Coronary artery (tissue), 2 donors: Measurements from ENCODE around the gene GFRA1.
A peak's percentile ranks its signal among the peaks of the same experiment; 100 is the strongest.

Experiments
- DNase-seq: peaks from one replicate; pipeline ENCODE4 v3.0.0-alpha.2; 2017; ENCODE audit warnings: low spot score
- H3K27ac ChIP-seq, 2 donors: fragments of 200-600 bp; sonication (generic); one replicate each; pipeline ENCODE4 v1.5.1; 2016 to 2019
- H3K4me3 ChIP-seq: fragments of 200-600 bp; sonication (generic); 2 replicates; pipeline ENCODE4 v1.5.1; 2016; ENCODE audit warnings: mild to moderate bottlenecking, moderate library complexity
- TF ChIP-seq, protein P1 (sequence below): fragments of 200-600 bp; sonication (generic); IDR thresholded peaks from one replicate; pipeline ENCODE4 v1.5.1; 2019; ENCODE audit warnings: antibody characterized with exemption

GFRA1 gene

DNA sequence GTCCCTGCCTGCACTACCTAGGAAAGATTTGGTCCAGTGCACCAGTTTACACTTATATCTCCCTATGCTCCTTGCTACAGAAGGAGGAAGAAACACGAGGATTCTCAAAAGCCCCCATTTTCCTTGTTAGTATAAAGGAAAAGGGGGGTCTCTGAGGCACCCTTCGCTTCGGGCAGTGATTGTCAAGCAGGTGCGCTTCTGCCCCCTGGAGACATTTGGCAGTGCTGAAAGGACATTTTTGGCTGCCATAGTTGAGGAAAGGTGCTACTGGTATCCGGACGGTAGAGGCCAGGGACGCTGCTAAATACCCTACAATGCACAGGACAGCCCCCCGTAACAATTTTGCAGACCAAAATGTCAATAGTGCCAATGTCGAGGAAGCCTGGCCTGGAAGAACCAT lies 193.7 kb downstream of the GFRA1 start:
- peak; percentile 14 for DNase-seq
- Histone ChIP-seq H3K4me3 (no peak overlapping the region), H3K27ac (no peak overlapping the region)
- TF ChIP-seq, protein P1, sequence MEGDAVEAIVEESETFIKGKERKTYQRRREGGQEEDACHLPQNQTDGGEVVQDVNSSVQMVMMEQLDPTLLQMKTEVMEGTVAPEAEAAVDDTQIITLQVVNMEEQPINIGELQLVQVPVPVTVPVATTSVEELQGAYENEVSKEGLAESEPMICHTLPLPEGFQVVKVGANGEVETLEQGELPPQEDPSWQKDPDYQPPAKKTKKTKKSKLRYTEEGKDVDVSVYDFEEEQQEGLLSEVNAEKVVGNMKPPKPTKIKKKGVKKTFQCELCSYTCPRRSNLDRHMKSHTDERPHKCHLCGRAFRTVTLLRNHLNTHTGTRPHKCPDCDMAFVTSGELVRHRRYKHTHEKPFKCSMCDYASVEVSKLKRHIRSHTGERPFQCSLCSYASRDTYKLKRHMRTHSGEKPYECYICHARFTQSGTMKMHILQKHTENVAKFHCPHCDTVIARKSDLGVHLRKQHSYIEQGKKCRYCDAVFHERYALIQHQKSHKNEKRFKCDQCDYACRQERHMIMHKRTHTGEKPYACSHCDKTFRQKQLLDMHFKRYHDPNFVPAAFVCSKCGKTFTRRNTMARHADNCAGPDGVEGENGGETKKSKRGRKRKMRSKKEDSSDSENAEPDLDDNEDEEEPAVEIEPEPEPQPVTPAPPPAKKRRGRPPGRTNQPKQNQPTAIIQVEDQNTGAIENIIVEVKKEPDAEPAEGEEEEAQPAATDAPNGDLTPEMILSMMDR = no peak

DNA sequence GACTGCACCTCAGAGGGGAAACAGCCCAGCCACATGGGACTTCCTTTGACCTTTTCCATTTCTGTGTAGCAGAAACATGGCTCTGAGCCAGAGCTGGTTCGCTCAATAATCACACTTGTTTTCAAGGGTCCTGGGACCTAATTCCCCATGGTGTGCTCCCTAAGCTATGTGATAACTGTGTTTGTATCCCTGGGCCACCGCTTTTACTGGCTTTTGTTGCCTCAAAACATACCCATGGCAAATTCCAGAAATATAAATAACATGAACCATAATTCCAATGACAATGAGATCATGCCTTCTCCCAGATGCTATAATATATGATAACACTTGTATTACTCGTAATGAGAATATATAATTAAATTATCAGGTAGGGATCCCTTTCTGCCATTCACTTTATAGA lies 196.4 kb downstream of the GFRA1 start:
- TF ChIP-seq, protein P1 = no peak
- Histone ChIP-seq H3K4me3 (no peak overlapping the region), H3K27ac (no peak overlapping the region)
- DNase-seq = peak; percentile 21

DNA sequence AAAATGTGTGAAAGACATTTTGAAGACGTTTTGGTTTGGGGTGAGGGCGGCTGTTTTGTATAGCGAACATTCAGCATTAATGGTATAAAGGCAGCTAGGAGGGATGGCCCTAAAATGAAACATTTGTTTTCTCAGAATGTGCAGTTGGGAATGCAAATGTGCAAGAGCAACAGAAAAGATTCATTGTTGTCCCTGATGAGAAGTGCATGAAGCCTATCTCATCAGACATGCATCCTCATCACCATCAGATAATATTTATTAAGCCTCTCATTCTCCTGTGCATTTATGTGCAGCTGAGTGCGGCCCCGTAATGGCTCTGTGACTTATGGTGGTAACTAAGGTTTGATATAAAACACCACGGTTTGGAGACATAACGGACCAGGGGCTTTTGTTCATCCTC lies 199.5 kb downstream of the GFRA1 start:
- Histone ChIP-seq H3K4me3 (no peak overlapping the region), H3K27ac (no peak overlapping the region)
- TF ChIP-seq, protein P1 = no peak
- DNase-seq = no peak

GRCh38 chr10:116073001-116073400 lies 200.0 kb downstream of the GFRA1 start:
- no peak overlapping the region for H3K4me3 ChIP-seq
- H3K27ac ChIP-seq = no peak overlapping the region
- DNase-seq = no peak
- TF ChIP-seq, protein P1 = no peak

DNA sequence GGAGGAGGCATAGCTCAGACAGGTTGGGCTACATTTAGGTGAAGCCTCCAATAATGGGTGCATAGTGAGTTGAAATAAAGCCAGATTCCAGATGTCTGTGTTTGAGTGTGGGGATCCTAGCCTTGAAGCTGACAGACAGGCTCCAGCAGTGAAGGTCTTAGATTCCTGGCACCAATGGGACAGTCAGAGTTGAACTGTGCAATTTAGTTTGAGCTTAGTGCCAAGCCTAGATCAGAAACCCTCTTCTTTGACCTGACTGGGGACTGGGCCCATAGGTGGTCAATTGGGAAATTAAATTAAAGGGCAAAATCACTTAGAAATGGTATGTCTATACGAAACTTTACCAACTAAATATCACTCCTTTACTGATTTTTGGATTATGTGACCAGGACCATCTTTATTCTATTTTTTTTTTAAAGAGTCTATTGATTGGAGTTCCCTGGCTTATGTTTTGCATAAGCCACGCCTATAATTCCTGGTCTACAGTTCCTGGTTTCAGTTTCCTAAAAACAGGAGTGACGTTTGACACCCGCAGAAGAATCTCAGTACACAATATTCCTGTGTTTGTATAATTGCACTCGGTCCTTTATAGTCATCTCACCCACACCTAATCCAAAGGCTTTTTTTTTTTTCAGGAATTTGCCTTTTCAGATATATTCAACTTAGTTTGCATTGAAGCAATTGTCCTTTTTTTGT lies 201.4 kb downstream of the GFRA1 start:
- H3K4me3 ChIP-seq = no peak overlapping the region
- DNase-seq = no peak
- no peak overlapping the region for H3K27ac ChIP-seq
- TF ChIP-seq, protein P1 = no peak

DNA sequence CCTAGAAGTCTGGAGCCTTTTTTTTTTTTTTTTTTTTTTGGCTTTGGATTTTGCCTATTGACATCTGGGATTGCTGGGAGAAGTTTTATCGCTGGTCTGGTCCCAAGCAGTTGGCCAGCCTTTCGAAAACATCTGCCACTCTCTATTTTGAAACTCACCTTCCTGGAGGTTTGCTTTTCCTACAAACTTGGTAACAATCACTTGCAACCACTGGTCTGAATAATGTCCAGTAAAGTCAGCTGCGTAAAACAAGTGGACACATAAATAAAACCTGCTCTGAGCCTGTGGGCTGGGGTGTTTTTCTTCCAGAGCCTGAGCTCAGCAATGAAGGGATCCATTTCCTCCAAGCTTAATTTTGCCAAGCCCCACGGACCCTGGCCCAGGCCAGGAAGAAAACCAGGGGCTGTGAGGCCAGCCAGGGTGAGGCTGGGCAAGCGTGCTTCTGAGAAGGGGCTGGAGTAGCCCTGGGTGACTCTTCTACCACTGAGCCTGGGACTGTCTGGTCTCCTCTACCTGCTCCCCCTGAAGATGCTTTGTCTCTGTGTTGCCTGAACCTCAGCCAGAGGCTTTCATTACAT lies 202.2 kb downstream of the GFRA1 start:
- no peak overlapping the region for H3K4me3 ChIP-seq
- peak; percentile 57 for DNase-seq
- no peak overlapping the region for H3K27ac ChIP-seq
- TF ChIP-seq, protein P1 = no peak

DNA sequence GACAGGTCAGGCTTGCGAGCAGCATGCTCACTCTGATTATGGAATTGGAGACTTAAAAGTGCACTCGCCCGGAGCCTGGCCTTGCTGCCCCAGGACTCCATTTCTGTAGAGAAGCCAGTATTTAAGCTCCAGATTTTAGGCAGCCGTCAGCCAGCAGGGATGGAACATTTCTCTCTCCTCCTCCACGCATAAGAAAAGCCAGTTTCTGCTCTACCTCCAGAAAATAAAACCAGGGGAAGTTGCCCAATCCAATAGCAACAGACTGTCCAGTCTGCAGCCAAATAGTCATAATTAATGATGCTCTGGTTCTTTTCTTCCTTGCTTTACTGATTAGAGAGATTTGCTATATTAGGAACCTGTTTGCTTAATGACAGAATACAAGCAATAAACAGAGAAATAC lies 203.2 kb downstream of the GFRA1 start:
- TF ChIP-seq, protein P1 = no peak
- no peak overlapping the region for H3K27ac ChIP-seq
- no peak overlapping the region for H3K4me3 ChIP-seq
- DNase-seq = no peak
